ENCODE measurements around the gene TMEM89. TPM values are rescaled to one million over a fixed set of nuclear protein-coding genes. Genes with fewer than 3 reads are reported as not detected.

Gene TMEM89
- total RNA-seq, 1 donor from 2014 or later = not detected

DNA sequence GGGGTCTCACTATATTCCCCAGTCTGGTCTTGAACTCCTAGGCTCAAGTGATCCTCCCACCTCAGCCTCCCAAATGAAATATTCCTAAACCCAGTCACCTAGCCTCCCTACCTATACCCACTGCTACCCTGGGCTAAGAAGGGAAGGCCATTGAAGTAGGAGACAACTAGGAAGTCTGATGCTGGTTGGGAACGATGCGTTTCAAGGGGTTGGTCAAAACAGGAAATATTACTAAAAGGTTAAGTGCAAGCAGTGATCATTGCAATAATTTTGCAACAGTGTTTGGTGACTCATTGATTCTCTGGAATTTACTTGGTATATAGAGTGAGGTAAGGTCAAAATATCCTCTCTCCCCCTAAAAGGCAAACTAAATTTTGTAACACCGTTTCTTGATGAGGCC is 7.5 kb downstream of the TMEM89 start:
- peak in 1 of 2 donors; percentile 55 for DNase-seq (ENCODE audit: low read depth in 2 of 2)

DNA sequence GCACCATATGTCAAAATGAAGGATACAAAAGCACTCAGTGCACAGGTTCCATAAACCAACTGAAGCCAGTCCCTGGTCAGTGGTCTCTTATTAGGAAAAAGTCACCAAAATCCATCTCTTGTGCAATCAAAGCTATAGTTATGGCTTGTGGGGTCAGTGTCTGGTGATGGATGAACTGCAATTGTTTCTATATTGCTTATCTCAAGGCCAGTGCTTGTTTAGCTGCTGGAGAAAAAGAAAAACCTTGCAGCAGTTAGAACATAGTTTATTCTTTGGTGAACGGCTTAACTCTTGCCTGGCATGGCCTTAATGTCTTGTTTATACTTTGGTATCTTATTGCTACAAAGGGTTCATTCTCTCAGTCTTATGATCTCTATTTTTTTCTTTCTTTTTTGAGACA is 9.3 kb downstream of the TMEM89 start:
- no peak for DNase-seq (ENCODE audit: low read depth in 2 of 2)

DNA sequence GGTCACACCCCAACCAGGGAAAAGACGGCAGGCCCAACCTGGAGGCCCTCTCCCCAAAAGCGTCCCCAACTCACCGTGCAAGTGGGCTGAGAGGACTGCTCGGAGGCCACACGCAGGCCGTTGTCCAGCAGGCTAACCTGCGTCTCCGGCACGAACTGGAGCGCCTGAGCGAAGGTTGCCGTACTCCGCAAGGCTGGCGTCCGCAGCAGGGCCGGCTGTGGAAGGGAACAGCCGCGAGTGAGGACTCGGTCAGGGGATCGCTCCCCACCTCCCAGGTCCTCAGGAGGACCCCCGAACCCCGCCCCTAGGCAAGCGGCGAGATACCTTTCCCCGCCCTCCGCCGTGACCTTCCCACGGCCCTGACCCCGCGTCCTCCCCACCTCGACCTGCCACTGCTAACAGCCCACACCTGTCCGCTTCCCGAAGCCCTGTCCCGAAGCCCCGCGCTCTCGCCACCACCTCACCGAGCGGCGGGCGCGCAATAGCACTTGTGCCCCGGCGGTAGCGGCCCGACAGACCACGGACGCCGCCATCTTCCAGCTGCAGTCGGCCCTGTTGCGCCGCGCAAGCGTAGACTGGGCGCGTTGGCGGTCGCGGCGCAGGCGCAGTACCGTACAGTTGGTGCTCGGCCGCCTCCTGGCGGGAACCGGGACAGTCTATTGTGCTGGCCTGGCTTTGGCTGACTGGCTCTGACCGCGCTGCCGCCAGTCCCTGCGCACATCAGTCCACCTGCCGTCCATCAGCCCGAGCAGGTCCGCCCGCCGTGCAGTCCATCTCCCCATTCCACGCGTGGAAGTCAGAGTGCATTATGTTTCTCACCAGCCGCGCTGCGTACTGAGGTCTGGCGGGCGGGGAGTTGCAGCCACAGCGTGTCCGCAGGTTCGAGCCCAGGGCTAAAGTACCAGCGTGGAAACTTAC is 12.2 kb downstream of the TMEM89 start, which contains the start of gene UQCRC1:
Gene UQCRC1 (minus strand): TSS at position 559 of the 918 bp plus-strand sequence. CDS start 26 bp downstream, at position 533.
- peak; percentile 95 to 97 for DNase-seq (ENCODE audit: low read depth in 2 of 2)

- DNase-seq (ENCODE audit: low read depth in 2 of 2) = peak in 1 of 2 donors; percentile 38
Measured at GRCh38 chr3:48607519-48607918, 14.1 kb downstream of the TMEM89 start.

- DNase-seq (ENCODE audit: low read depth in 2 of 2) = no peak
Measured at GRCh38 chr3:48601622-48601994, 20.0 kb downstream of the TMEM89 start.

GRCh38 chr3:48600711-48601621 is 20.6 kb downstream of the TMEM89 start:
- no peak for DNase-seq (ENCODE audit: low read depth in 2 of 2)

- no peak for DNase-seq (ENCODE audit: low read depth in 2 of 2)
Measured at GRCh38 chr3:48599509-48600285, 21.9 kb downstream of the TMEM89 start.

DNA sequence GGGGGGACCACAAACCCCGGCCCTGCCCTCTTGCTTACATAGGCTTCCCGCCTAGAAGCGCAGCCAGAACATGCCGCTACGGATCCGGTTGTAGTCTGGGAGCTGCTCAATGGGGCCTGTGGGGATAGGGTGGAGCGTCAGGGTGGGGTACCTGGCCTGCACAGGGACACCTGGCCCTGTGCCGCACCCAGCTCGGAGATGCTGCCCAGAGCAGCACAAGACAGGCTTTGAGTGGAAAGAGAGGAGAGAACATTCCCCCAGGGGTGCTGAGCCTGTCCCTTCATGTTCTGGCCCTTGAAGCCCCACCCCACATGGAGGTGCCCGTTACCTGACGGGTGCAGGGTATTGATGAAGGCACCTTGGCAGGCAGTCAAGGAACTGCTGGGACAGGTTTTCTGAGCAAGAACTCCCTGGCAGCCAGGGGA is 22.5 kb downstream of the TMEM89 start:
- DNase-seq (ENCODE audit: low read depth in 2 of 2) = no peak

- DNase-seq (ENCODE audit: low read depth in 2 of 2) = peak in 1 of 2 donors; percentile 20
Measured at GRCh38 chr3:48598323-48599076, 23.1 kb downstream of the TMEM89 start.

GRCh38 chr3:48597408-48597800 is 24.2 kb downstream of the TMEM89 start:
- DNase-seq (ENCODE audit: low read depth in 2 of 2) = no peak

GRCh38 chr3:48596676-48597407 is 24.7 kb downstream of the TMEM89 start:
- no peak for DNase-seq (ENCODE audit: low read depth in 2 of 2)

DNA sequence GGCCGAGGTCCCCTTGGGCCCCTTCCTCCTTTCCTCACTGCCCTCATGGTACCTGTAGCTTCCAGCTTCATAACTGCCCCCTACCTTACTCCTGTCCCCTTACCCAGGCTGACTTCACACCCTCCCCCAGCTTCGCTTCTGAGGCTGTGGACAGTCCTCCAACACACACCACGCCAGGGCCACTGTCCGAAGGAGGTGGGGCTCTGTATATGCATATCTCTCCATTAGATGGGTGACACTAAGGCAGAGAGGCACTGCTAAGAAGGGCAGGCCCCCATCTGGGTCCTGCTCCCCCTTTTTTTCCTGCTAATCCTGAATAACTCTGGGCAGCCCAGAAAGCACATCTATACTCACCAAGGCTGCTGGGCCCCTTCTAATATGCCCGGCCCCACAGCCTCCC is 25.4 kb downstream of the TMEM89 start:
- DNase-seq (ENCODE audit: low read depth in 2 of 2) = no peak

- peak in 1 of 2 donors; percentile 54 for DNase-seq (ENCODE audit: low read depth in 2 of 2)
Measured at GRCh38 chr3:48595526-48596121, 25.9 kb downstream of the TMEM89 start.

- peak; percentile 10 to 11 for DNase-seq (ENCODE audit: low read depth in 2 of 2)
Measured at GRCh38 chr3:48595075-48595525, 26.5 kb downstream of the TMEM89 start, which contains the start of gene COL7A1. Gene COL7A1, minus strand, starts transcription at chr3:48595329. Its CDS starts 170 bp downstream, at chr3:48595159.

DNA sequence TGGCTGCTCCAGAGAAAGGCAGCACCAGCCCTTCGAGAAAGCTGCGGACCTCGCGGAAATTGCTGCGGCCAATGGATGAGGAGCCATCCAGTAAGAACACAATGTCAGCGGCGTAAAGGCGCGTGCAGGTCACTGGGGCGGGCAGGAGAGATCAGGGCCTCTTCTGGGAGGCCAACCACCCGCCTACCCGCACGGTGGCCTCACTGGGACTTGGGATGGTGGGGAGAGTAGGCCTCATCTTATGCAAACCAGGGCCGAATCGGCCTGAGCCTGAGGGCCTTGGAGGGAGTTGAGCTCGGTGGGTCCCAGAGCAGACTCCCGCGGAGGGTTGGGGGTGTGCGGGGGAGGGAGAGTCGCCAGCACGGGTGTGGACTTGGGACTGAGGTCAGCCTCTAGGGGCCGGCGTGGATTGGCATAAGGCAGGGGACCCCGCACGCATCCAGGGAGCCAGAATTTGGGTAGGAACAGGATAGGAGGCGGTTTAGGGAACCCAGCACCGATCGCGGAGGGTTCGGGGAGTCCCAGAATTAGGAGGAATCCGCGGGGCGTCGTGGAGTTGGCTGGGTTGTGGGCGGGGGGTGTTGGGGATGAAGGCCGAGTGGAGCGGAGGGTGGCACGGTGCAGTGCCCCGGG is 27.0 kb downstream of the TMEM89 start:
- no peak for DNase-seq (ENCODE audit: low read depth in 2 of 2)

DNA sequence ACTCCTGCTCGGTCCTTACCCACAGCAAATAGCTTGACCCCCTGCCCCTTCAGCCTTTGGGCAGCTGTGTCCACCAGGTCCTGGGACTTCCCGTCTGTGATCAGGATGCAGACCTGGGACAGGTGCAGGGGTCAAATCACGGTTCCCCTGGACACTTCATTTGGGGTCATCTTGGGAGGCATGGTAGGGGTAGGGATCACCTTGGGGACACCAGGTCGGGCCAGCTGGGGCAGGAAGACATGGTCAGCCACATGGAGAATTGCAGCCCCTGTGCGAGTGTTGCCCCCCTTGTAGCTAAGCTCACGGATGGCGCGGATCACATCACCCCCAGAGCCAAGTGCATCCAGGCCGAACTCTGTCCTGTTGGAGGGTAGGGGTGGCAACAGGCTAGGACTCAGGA is 28.2 kb downstream of the TMEM89 start:
- DNase-seq (ENCODE audit: low read depth in 2 of 2) = no peak

- DNase-seq (ENCODE audit: low read depth in 2 of 2) = no peak
Measured at GRCh38 chr3:48592519-48593087, 29.0 kb downstream of the TMEM89 start.

- DNase-seq (ENCODE audit: low read depth in 2 of 2) = no peak
Measured at GRCh38 chr3:48591886-48592518, 29.6 kb downstream of the TMEM89 start.
